ENCODE data around the gene AP1B1.

DNA sequence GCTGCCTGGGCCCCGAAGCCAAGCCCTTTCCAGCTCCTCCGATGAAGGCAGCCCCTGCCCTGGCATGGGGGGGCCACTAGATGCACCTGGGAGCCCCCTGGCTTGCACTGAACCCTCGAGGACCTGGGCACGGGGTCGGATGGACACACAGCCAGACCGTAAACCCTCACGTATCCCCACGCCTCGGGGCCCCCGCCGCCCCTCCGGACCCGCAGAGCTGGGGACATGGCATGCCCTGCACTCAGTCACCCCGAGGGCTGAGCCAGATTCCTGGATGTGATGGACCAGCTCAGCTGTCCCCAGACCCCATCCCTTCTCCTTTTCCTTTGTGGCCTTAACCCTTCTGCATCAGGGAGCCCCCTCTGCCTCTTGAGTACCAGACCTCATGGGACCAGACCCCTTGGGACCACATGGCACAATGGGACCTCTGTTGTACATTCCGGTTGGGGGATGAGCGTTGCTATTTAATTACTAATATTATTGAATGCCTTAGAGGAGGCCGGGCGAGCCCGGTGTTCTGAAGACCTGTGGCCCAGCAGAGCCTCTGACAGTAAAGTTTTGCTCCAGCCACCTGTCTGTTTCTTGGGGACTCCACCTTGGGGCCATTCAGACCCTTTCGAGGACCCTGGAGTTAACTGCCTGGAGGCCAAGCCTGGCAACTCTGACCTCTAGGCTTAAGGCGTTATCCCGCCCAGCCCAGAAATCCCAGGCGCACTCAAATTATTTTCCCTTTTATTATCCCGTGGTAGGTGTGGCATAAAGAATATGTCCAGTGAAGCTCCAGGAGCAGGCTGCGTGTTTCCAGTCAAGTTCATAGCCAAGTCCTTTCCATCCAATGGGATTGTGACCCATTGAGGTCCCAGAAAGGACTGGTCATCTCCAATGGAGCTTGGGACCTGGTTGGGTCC is 75.9 kb downstream of the AP1B1 start:
- TF ChIP-seq CTCF (IDR thresholded peaks at IDR 0.05), result no peak
- no peak for TF ChIP-seq POLR2A (IDR thresholded peaks at IDR 0.05)

Data from testis (tissue), 2 donors.